CD8-positive, alpha-beta memory T cell (primary cell): ENCODE results near the gene ADAM10. TPM values are rescaled to one million over a fixed set of nuclear protein-coding genes. Genes with fewer than 3 reads are reported as not detected.
A peak's percentile ranks its signal among the peaks of the same experiment; 100 is the strongest.

Experiments
- CTCF ChIA-PET: fragments of 350-600 bp; sonication (Branson Sonifier 250); formaldehyde crosslinking; loops from one replicate; lab custom pipeline; 2021; ENCODE audit warnings: antibody characterized with exemption; lab: Charles Lee
- POLR2A ChIA-PET: fragments of 350-600 bp; sonication (Branson Sonifier 250); formaldehyde crosslinking; loops from one replicate; lab custom pipeline; 2021; ENCODE audit warnings: antibody characterized with exemption; lab: Charles Lee
- DNase-seq, 5 donors: peaks; one replicate each; pipeline versions ENCODE4 v3.0.0 to v3.0.0-alpha.2; 2020 to 2022; ENCODE audit warnings: mixed read lengths in 1 of 5
- H3K27ac ChIP-seq: one replicate; pipeline ENCODE4 v1.7.0; 2013; ENCODE audit warnings: low read depth, mild to moderate bottlenecking, low read length, moderate library complexity
- H3K27me3 ChIP-seq: 2 replicates; pipeline ENCODE4 v1.7.0; 2013; ENCODE audit warnings: low read length, mild to moderate bottlenecking; ENCODE audit not compliant: insufficient read depth, poor library complexity, severe bottlenecking
- H3K36me3 ChIP-seq: 2 replicates; pipeline ENCODE4 v1.7.0; 2013; ENCODE audit warnings: mild to moderate bottlenecking, low read length, moderate library complexity; ENCODE audit not compliant: insufficient read depth
- H3K4me1 ChIP-seq: 2 replicates; pipeline ENCODE4 v1.7.0; 2013; ENCODE audit warnings: mild to moderate bottlenecking, low read length, moderate library complexity; ENCODE audit not compliant: insufficient read depth
- H3K4me3 ChIP-seq: 2 replicates; pipeline ENCODE4 v1.7.0; 2013; ENCODE audit warnings: mild to moderate bottlenecking, low read length
- H3K9me3 ChIP-seq: 2 replicates; pipeline ENCODE4 v1.7.0; 2013; ENCODE audit warnings: mild to moderate bottlenecking, low read length
- H3K27ac Mint-ChIP-seq, 8 donors: one replicate each; pipeline ENCODE4 v1.8.0; 2020 to 2021; ENCODE audit warnings: mixed read lengths in 8 of 8, mild to moderate bottlenecking in 6 of 8, inconsistent platforms in 3 of 8, moderate library complexity in 3 of 8
- H3K27me3 Mint-ChIP-seq, 2 donors: one replicate each; pipeline ENCODE4 v1.8.0; 2020 to 2021; ENCODE audit warnings: mixed read lengths in 2 of 2, mild to moderate bottlenecking in 1 of 2, moderate library complexity in 1 of 2
- H3K36me3 Mint-ChIP-seq, 3 donors: one replicate each; pipeline ENCODE4 v1.8.0; 2020 to 2021; ENCODE audit warnings: mixed read lengths in 3 of 3, inconsistent platforms in 1 of 3, mild to moderate bottlenecking in 1 of 3
- H3K4me1 Mint-ChIP-seq, 3 donors: one replicate each; pipeline ENCODE4 v1.8.0; 2020 to 2021; ENCODE audit warnings: mixed read lengths in 3 of 3, inconsistent platforms in 1 of 3, mild to moderate bottlenecking in 1 of 3
- H3K4me3 Mint-ChIP-seq, 7 donors: one replicate each; pipeline ENCODE4 v1.8.0; 2020 to 2021; ENCODE audit warnings: mixed read lengths in 7 of 7, mild to moderate bottlenecking in 6 of 7, moderate library complexity in 4 of 7, inconsistent platforms in 2 of 7
- H3K9me3 Mint-ChIP-seq, 5 donors: one replicate each; pipeline ENCODE4 v1.8.0; 2020 to 2022; ENCODE audit warnings: mixed read lengths in 5 of 5, mild to moderate bottlenecking in 3 of 5, moderate library complexity in 2 of 5, inconsistent platforms in 1 of 5
- polyA plus RNA-seq: library from polyadenylated mRNA; unstranded; fragments of 300-500 nt; fragmentation: Illumina TruSeq; gene quantifications from one replicate; pipeline ENCODE4 v1.2.3, GENCODE V29; 2021
- total RNA-seq, 2 experiments: library from RNA; stranded (reverse); gene quantifications; one replicate each; pipeline ENCODE4 v1.2.3, GENCODE V29; 2021

Gene ADAM10
- total and polyA plus RNA-seq, 3 experiments from 2014 or later, result 81.6 to 120 (median 86.6) TPM

GRCh38 chr15:58571491-58571890 lies 178.0 kb downstream of the ADAM10 start:
- Mint-ChIP-seq H3K27ac (no peak overlapping the region), H3K9me3 (peaks cover 0 to 6% (median 0%) of the 10 kb centered on the region in 5 donors), H3K4me3 (no peak overlapping the region), H3K36me3 (peaks cover 0 to 9% (median 0%) of the 10 kb centered on the region in 3 donors), H3K4me1 (peaks cover 13 to 18% (median 17%) of the 10 kb centered on the region in 3 donors), H3K27me3 (peaks cover 0 to under 1% of the 10 kb centered on the region in 2 donors)
- Histone ChIP-seq H3K4me1 (peaks cover 5% of the 10 kb centered on the region), H3K9me3 (no peaks in the 10 kb centered on the region), H3K36me3 (no peaks in the 10 kb centered on the region), H3K27me3 (no peaks in the 10 kb centered on the region), H3K27ac (no peak overlapping the region), H3K4me3 (no peak overlapping the region)
- no peak for DNase-seq
- ChIA-PET CTCF (no interaction called here), POLR2A (no interaction called here)

- H3K4me1 Mint-ChIP-seq, result peaks cover 9 to 12% (median 10%) of the 10 kb centered on the region in 3 donors
- CTCF ChIA-PET, result interaction anchor here (1.8 kb wide), 1 partner anchor 10 kb away, joined by 3 read pairs; no protein-coding TSS in a partner anchor
These were observed 180.1 kb downstream of the ADAM10 start for GRCh38 chr15:58569455-58569854.

GRCh38 chr15:58568157-58568571 lies 181.3 kb downstream of the ADAM10 start:
- peaks cover 0 to 7% (median 0%) of the 10 kb centered on the region in 3 donors for H3K36me3 Mint-ChIP-seq
- no peaks in the 10 kb centered on the region for H3K27me3 ChIP-seq
- H3K4me1 ChIP-seq, result peaks cover 5% of the 10 kb centered on the region
- H3K4me3 Mint-ChIP-seq, result peak overlapping the region in 2 of 7 donors; percentile 2 to 44
- H3K4me1 Mint-ChIP-seq, result peaks cover 8 to 12% (median 9%) of the 10 kb centered on the region in 3 donors
- POLR2A ChIA-PET, result interaction anchor here (0.5 kb wide), 1 partner anchor 533 kb away, joined by 11 read pairs; no protein-coding TSS in a partner anchor
- no peak overlapping the region for H3K4me3 ChIP-seq
- no peaks in the 10 kb centered on the region for H3K36me3 ChIP-seq
- H3K9me3 ChIP-seq, result no peaks in the 10 kb centered on the region
- peaks cover 0 to 2% of the 10 kb centered on the region in 2 donors for H3K27me3 Mint-ChIP-seq
- H3K9me3 Mint-ChIP-seq, result peaks cover 0 to 6% (median 0%) of the 10 kb centered on the region in 5 donors
- CTCF ChIA-PET, result no interaction called here
- peak overlapping the region in 6 of 8 donors; percentile 7 to 87 (median 79) for H3K27ac Mint-ChIP-seq
- DNase-seq, result no peak
- H3K27ac ChIP-seq, result no peak overlapping the region

More at GRCh38 chr15:58569455-58569854, 180.1 kb downstream of the ADAM10 start:
- Mint-ChIP-seq H3K27me3 (peaks cover 0 to 2% of the 10 kb centered on the region in 2 donors), H3K9me3 (peaks cover 0 to 6% (median 0%) of the 10 kb centered on the region in 5 donors), H3K36me3 (peaks cover 0 to 7% (median 0%) of the 10 kb centered on the region in 3 donors), H3K4me3 (no peak overlapping the region), H3K27ac (no peak overlapping the region)
- Histone ChIP-seq H3K4me3 (no peak overlapping the region), H3K4me1 (peaks cover 5% of the 10 kb centered on the region), H3K27me3 (no peaks in the 10 kb centered on the region), H3K27ac (no peak overlapping the region), H3K9me3 (no peaks in the 10 kb centered on the region), H3K36me3 (no peaks in the 10 kb centered on the region)
- POLR2A ChIA-PET, result no interaction called here
- no peak for DNase-seq

GRCh38 chr15:58566029-58566428 lies 183.5 kb downstream of the ADAM10 start:
- Histone ChIP-seq H3K4me3 (no peak overlapping the region), H3K27me3 (no peaks in the 10 kb centered on the region), H3K27ac (no peak overlapping the region), H3K4me1 (peaks cover 5% of the 10 kb centered on the region), H3K36me3 (no peaks in the 10 kb centered on the region), H3K9me3 (no peaks in the 10 kb centered on the region)
- Mint-ChIP-seq H3K36me3 (peaks cover 0 to 9% (median 0%) of the 10 kb centered on the region in 3 donors), H3K4me3 (no peak overlapping the region), H3K27me3 (peaks cover 0 to 2% of the 10 kb centered on the region in 2 donors), H3K4me1 (peaks cover 8 to 12% (median 9%) of the 10 kb centered on the region in 3 donors), H3K9me3 (peaks cover 0 to 6% (median 0%) of the 10 kb centered on the region in 5 donors), H3K27ac (no peak overlapping the region)
- CTCF ChIA-PET, result no interaction called here
- POLR2A ChIA-PET, result no interaction called here
- no peak for DNase-seq

- Mint-ChIP-seq H3K4me3 (no peak overlapping the region), H3K4me1 (peaks cover 8 to 12% (median 9%) of the 10 kb centered on the region in 3 donors), H3K27ac (no peak overlapping the region), H3K27me3 (peaks cover 0 to 2% of the 10 kb centered on the region in 2 donors), H3K9me3 (peaks cover 0 to 6% (median 0%) of the 10 kb centered on the region in 5 donors), H3K36me3 (peaks cover 0 to 13% (median 0%) of the 10 kb centered on the region in 3 donors)
- Histone ChIP-seq H3K4me1 (peaks cover 5% of the 10 kb centered on the region), H3K27me3 (no peaks in the 10 kb centered on the region), H3K36me3 (no peaks in the 10 kb centered on the region), H3K9me3 (no peaks in the 10 kb centered on the region), H3K4me3 (no peak overlapping the region), H3K27ac (no peak overlapping the region)
- POLR2A ChIA-PET, result no interaction called here
- CTCF ChIA-PET, result no interaction called here
- DNase-seq, result no peak
These were observed 183.9 kb downstream of the ADAM10 start for GRCh38 chr15:58565619-58566018.

- H3K9me3 Mint-ChIP-seq, result peaks cover 0 to 4% (median 0%) of the 10 kb centered on the region in 5 donors
- Histone ChIP-seq H3K4me1 (peaks cover 5% of the 10 kb centered on the region), H3K9me3 (no peaks in the 10 kb centered on the region), H3K4me3 (no peak overlapping the region), H3K27me3 (no peaks in the 10 kb centered on the region), H3K36me3 (no peaks in the 10 kb centered on the region), H3K27ac (no peak overlapping the region)
- no peak overlapping the region for H3K27ac Mint-ChIP-seq
- H3K4me3 Mint-ChIP-seq, result no peak overlapping the region
- H3K36me3 Mint-ChIP-seq, result peaks cover 0 to 13% (median 0%) of the 10 kb centered on the region in 3 donors
- H3K27me3 Mint-ChIP-seq, result peaks cover 0 to 2% of the 10 kb centered on the region in 2 donors
- ChIA-PET POLR2A (no interaction called here), CTCF (no interaction called here)
- DNase-seq, result no peak
- H3K4me1 Mint-ChIP-seq, result peaks cover 8 to 12% (median 9%) of the 10 kb centered on the region in 3 donors
These were observed 184.5 kb downstream of the ADAM10 start for GRCh38 chr15:58564981-58565380.

GRCh38 chr15:58562135-58562534 lies 187.4 kb downstream of the ADAM10 start:
- Mint-ChIP-seq H3K9me3 (no peaks in the 10 kb centered on the region), H3K4me3 (no peak overlapping the region), H3K27me3 (peaks cover 0 to 4% of the 10 kb centered on the region in 2 donors), H3K4me1 (no peaks in the 10 kb centered on the region), H3K36me3 (peaks cover 0 to 7% (median 0%) of the 10 kb centered on the region in 3 donors), H3K27ac (peak overlapping the region in 2 of 8 donors; percentile 75 to 85)
- Histone ChIP-seq H3K4me3 (no peak overlapping the region), H3K27me3 (no peaks in the 10 kb centered on the region), H3K36me3 (no peaks in the 10 kb centered on the region), H3K9me3 (no peaks in the 10 kb centered on the region), H3K4me1 (no peaks in the 10 kb centered on the region), H3K27ac (no peak overlapping the region)
- DNase-seq, result no peak
- ChIA-PET CTCF (no interaction called here), POLR2A (no interaction called here)

GRCh38 chr15:58561321-58561720 lies 188.2 kb downstream of the ADAM10 start:
- no peak for DNase-seq
- H3K36me3 Mint-ChIP-seq, result peaks cover 0 to 7% (median 0%) of the 10 kb centered on the region in 3 donors
- H3K9me3 ChIP-seq, result no peaks in the 10 kb centered on the region
- ChIA-PET CTCF (no interaction called here), POLR2A (no interaction called here)
- H3K9me3 Mint-ChIP-seq, result no peaks in the 10 kb centered on the region
- H3K4me1 ChIP-seq, result no peaks in the 10 kb centered on the region
- no peak overlapping the region for H3K4me3 Mint-ChIP-seq
- H3K27ac Mint-ChIP-seq, result peak overlapping the region in 2 of 8 donors; percentile 1 to 14
- H3K27me3 ChIP-seq, result no peaks in the 10 kb centered on the region
- H3K27me3 Mint-ChIP-seq, result peaks cover 0 to 2% of the 10 kb centered on the region in 2 donors
- no peak overlapping the region for H3K27ac ChIP-seq
- no peak overlapping the region for H3K4me3 ChIP-seq
- no peaks in the 10 kb centered on the region for H3K4me1 Mint-ChIP-seq
- H3K36me3 ChIP-seq, result no peaks in the 10 kb centered on the region
